HG02943 (cell line): ENCODE results near the gene MSANTD7.
"Not testable (repeated sequence)": the region's sequence is repeated elsewhere in the genome, so short reads cannot be mapped to it uniquely, and the experiment has no call there.

Experiments used
- ATAC-seq: cut with Tn5 transposase; IDR thresholded peaks from one replicate; pipeline ENCODE4 v1.9.1; 2021; ENCODE audit warnings: mild to moderate bottlenecking, low read depth, moderate library complexity; ENCODE audit not compliant: unreplicated experiment

The MSANTD7 gene

GRCh38 chr10:14836208-14836607 lies 1.9 kb upstream of the MSANTD7 start:
- ATAC-seq, result no peak

- ATAC-seq, result no peak
Observed at GRCh38 chr10:14837003-14837756, 926 bp upstream of the MSANTD7 start.

GRCh38 chr10:14838582-14839304 lies 637 bp downstream of the MSANTD7 start:
- peak; percentile 10 for ATAC-seq

- no peak for ATAC-seq
Observed at GRCh38 chr10:14839305-14839695, 1.2 kb downstream of the MSANTD7 start.

GRCh38 chr10:14840178-14840577 lies 2.1 kb downstream of the MSANTD7 start:
- ATAC-seq, result no peak

GRCh38 chr10:14843327-14843988 lies 5.4 kb downstream of the MSANTD7 start:
- ATAC-seq, result no peak

- no peak for ATAC-seq
Observed at GRCh38 chr10:14844948-14845347, 6.8 kb downstream of the MSANTD7 start.

- no peak for ATAC-seq
Observed at GRCh38 chr10:14852236-14852635, 14.1 kb downstream of the MSANTD7 start.

GRCh38 chr10:14855453-14855852 lies 17.3 kb downstream of the MSANTD7 start:
- ATAC-seq, result no peak

- no peak for ATAC-seq
Observed at GRCh38 chr10:14858338-14858960, 20.3 kb downstream of the MSANTD7 start.

GRCh38 chr10:14859043-14859442 lies 20.9 kb downstream of the MSANTD7 start:
- ATAC-seq, result no peak

- no peak for ATAC-seq
Observed at GRCh38 chr10:14859775-14860174, 21.7 kb downstream of the MSANTD7 start.

- no peak for ATAC-seq
Observed at GRCh38 chr10:14860791-14861190, 22.7 kb downstream of the MSANTD7 start.

GRCh38 chr10:14864466-14864865 lies 26.4 kb downstream of the MSANTD7 start:
- not testable (repeated sequence) for ATAC-seq

GRCh38 chr10:14864871-14865270 lies 26.8 kb downstream of the MSANTD7 start:
- ATAC-seq, result not testable (repeated sequence)

GRCh38 chr10:14873090-14873760 lies 35.1 kb downstream of the MSANTD7 start:
- ATAC-seq, result no peak

- no peak for ATAC-seq
Observed at GRCh38 chr10:14875941-14876340, 37.8 kb downstream of the MSANTD7 start.

- no peak for ATAC-seq
Observed at GRCh38 chr10:14876764-14877163, 38.7 kb downstream of the MSANTD7 start.

GRCh38 chr10:14878266-14879123 lies 40.4 kb downstream of the MSANTD7 start, which contains the start of gene SUV39H2:
Gene SUV39H2, plus strand, starts transcription at chr10:14878866. Its CDS starts 23 bp downstream, at chr10:14878889.
- peak; percentile 88 for ATAC-seq
